Effector memory CD4-positive, alpha-beta T cell (primary cell): ENCODE data around the gene CAMKV.
A peak's percentile ranks its signal among the peaks of the same experiment; 100 is the strongest.
"Not testable (repeated sequence)": the region's sequence is repeated elsewhere in the genome, so short reads cannot be mapped to it uniquely, and the experiment has no call there.

ENCODE experiments used
- DNase-seq, 3 donors: peaks; one replicate each; pipeline ENCODE4 v3.0.0-alpha.2; 2020
- H3K27ac ChIP-seq: 2 replicates; pipeline ENCODE4 v1.7.0; 2013; ENCODE audit warnings: mild to moderate bottlenecking, low read length, moderate library complexity; ENCODE audit not compliant: insufficient read depth, poor library complexity, severe bottlenecking
- H3K27me3 ChIP-seq: replicated peaks from 2 replicates; pipeline ENCODE4 v1.7.0; 2013; ENCODE audit warnings: mild to moderate bottlenecking, low read length; ENCODE audit not compliant: insufficient read depth, control insufficient read depth, poor library complexity, severe bottlenecking
- H3K36me3 ChIP-seq: 2 replicates; pipeline ENCODE4 v1.7.0; 2013; ENCODE audit warnings: mild to moderate bottlenecking, low read length, moderate library complexity; ENCODE audit not compliant: control insufficient read depth, insufficient read depth
- H3K4me1 ChIP-seq: 2 replicates; pipeline ENCODE4 v1.7.0; 2013; ENCODE audit warnings: low read length, mild to moderate bottlenecking; ENCODE audit not compliant: control insufficient read depth, insufficient read depth, poor library complexity, severe bottlenecking
- H3K4me3 ChIP-seq: 2 replicates; pipeline ENCODE4 v1.7.0; 2013; ENCODE audit warnings: low read length, low read depth, mild to moderate bottlenecking; ENCODE audit not compliant: insufficient read depth, poor library complexity, severe bottlenecking
- H3K9me3 ChIP-seq: 2 replicates; pipeline ENCODE4 v1.7.0; 2013; ENCODE audit warnings: mild to moderate bottlenecking, low read length, moderate library complexity; ENCODE audit not compliant: control insufficient read depth
- total RNA-seq, 3 donors: gene quantifications; one replicate each; lab custom pipeline; 2026; lab: John Stamatoyannopoulos, UW

The CAMKV gene, protein sequence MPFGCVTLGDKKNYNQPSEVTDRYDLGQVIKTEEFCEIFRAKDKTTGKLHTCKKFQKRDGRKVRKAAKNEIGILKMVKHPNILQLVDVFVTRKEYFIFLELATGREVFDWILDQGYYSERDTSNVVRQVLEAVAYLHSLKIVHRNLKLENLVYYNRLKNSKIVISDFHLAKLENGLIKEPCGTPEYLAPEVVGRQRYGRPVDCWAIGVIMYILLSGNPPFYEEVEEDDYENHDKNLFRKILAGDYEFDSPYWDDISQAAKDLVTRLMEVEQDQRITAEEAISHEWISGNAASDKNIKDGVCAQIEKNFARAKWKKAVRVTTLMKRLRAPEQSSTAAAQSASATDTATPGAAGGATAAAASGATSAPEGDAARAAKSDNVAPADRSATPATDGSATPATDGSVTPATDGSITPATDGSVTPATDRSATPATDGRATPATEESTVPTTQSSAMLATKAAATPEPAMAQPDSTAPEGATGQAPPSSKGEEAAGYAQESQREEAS
- total RNA-seq, result 0 to 0.19 (median 0) reads per million in 3 donors

- Histone ChIP-seq H3K4me3 (peak within 1 kb of the TSS; percentile 43), H3K27me3 (peaks cover 27% of the 10 kb centered on the region)
- no peak for DNase-seq
Measured at GRCh38 chr3:49869525-49870126, at the start of gene CAMKV. TSS of gene CAMKV (minus strand) at chr3:49869906. CDS start at chr3:49862388, 7,518 bp downstream.

GRCh38 chr3:49917806-49918590, 48.3 kb upstream of the CAMKV start:
- not testable (repeated sequence) for H3K27ac ChIP-seq, H3K36me3 ChIP-seq, H3K4me1 ChIP-seq, H3K4me3 ChIP-seq, H3K9me3 ChIP-seq, H3K27me3 ChIP-seq, DNase-seq

More at GRCh38 chr3:49869525-49870126, at the start of gene CAMKV:
- Histone ChIP-seq H3K4me1 (peaks cover 16% of the 10 kb centered on the region), H3K9me3 (no peaks in the 10 kb centered on the region), H3K36me3 (no peaks in the 10 kb centered on the region), H3K27ac (no peak within 1 kb of the TSS)

GRCh38 chr3:49916686-49917085, 47.0 kb upstream of the CAMKV start:
- Histone ChIP-seq H3K9me3 (no peaks in the 10 kb centered on the region), H3K4me1 (no peaks in the 10 kb centered on the region), H3K4me3 (no peak overlapping the region), H3K27me3 (no peaks in the 10 kb centered on the region), H3K27ac (no peak overlapping the region), H3K36me3 (peaks cover 11% of the 10 kb centered on the region)
- DNase-seq, result no peak

DNA sequence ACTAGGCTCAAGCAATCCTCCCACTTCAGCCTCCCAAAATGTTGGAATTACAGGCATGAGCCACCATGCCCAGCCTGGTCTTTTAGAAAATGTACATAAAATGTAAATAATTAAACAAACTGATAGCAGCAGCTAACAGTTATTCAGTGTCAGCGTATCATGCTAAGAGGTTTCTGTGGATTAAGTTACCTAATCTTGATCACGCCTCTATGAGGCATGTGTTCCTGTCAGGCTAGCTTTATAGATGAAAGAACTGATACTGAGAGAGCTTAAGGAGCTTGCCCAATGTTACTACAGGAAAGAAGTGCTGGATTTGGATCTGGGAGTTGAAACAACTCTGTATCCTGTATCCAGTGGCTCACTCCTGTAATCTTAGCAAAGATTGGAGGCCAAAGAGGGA, 45.2 kb upstream of the CAMKV start:
- DNase-seq, result no peak
- H3K36me3 ChIP-seq, result peaks cover 29% of the 10 kb centered on the region
- H3K9me3 ChIP-seq, result no peaks in the 10 kb centered on the region
- H3K27me3 ChIP-seq, result no peaks in the 10 kb centered on the region
- H3K27ac ChIP-seq, result no peak overlapping the region
- H3K4me1 ChIP-seq, result no peaks in the 10 kb centered on the region
- no peak overlapping the region for H3K4me3 ChIP-seq

DNA sequence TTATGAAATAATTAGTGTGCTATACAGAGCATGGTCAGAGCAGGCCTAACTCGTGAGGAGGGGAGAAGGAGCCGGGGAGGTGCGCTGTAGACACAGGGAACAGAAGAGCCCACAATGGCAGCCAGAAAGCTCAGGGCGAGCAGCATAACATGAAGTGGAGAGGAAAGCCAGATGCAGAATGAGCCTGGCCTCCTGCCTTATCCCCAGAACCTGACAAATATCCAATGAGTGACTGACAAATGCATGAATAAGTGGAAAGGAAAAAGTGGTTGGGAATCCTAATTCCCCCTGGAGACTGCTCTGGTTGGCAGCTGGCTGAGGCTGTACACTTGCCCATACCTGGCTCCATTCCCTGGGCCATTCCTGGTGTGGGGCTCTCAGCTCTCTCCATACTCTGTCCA, 43.2 kb upstream of the CAMKV start:
- H3K27ac ChIP-seq, result no peak overlapping the region
- H3K36me3 ChIP-seq, result peaks cover 44% of the 10 kb centered on the region
- H3K9me3 ChIP-seq, result no peaks in the 10 kb centered on the region
- no peak overlapping the region for H3K4me3 ChIP-seq
- no peak for DNase-seq
- no peaks in the 10 kb centered on the region for H3K4me1 ChIP-seq
- no peaks in the 10 kb centered on the region for H3K27me3 ChIP-seq

GRCh38 chr3:49911611-49912010, 41.9 kb upstream of the CAMKV start:
- DNase-seq, result no peak
- Histone ChIP-seq H3K27me3 (no peaks in the 10 kb centered on the region), H3K9me3 (no peaks in the 10 kb centered on the region), H3K4me1 (peaks cover 1% of the 10 kb centered on the region), H3K27ac (no peak overlapping the region), H3K4me3 (no peak overlapping the region), H3K36me3 (peaks cover 44% of the 10 kb centered on the region)

GRCh38 chr3:49911124-49911420, 41.4 kb upstream of the CAMKV start:
- Histone ChIP-seq H3K4me3 (no peak overlapping the region), H3K4me1 (peaks cover 7% of the 10 kb centered on the region), H3K27me3 (no peaks in the 10 kb centered on the region), H3K36me3 (peaks cover 44% of the 10 kb centered on the region), H3K27ac (no peak overlapping the region), H3K9me3 (no peaks in the 10 kb centered on the region)
- no peak for DNase-seq

DNA sequence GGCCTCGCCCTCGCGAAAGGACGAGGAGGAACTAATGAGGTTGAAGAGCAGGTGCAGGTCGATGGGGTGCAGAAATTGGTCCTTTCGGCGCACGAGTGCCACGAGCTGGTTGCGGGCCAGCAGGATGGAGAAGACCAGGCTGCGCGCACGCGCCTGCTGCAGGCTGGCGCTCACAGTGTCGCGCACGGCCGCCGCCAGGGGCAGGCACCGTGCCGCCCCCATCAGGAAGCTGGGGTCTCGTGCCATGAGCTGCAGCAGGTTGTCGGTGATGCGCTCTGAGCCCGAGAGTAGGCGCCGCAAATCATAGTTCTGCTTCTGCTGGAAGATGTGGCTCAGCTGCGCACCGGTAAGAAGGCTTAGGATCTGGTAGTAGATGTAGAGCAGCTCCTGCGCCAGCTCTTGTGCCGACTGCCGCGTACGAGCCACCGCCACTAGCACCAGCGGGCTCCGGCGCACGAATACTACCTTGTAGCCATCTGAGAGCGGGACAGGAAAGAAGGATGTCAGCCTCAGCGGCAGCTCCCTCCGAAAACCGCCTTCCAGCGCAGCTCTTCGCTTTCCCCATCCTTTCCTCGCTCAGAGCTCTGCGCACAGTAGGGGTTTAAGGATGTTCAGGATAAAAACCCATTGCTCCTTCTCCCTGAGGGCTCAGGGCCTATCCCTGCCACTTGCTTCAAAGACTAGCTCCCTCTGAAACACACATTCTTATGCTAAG, 40.9 kb upstream of the CAMKV start:
- Histone ChIP-seq H3K4me3 (no peak overlapping the region), H3K4me1 (peaks cover 11% of the 10 kb centered on the region), H3K36me3 (peaks cover 44% of the 10 kb centered on the region), H3K27me3 (no peaks in the 10 kb centered on the region), H3K9me3 (no peaks in the 10 kb centered on the region), H3K27ac (no peak overlapping the region)
- no peak for DNase-seq

DNA sequence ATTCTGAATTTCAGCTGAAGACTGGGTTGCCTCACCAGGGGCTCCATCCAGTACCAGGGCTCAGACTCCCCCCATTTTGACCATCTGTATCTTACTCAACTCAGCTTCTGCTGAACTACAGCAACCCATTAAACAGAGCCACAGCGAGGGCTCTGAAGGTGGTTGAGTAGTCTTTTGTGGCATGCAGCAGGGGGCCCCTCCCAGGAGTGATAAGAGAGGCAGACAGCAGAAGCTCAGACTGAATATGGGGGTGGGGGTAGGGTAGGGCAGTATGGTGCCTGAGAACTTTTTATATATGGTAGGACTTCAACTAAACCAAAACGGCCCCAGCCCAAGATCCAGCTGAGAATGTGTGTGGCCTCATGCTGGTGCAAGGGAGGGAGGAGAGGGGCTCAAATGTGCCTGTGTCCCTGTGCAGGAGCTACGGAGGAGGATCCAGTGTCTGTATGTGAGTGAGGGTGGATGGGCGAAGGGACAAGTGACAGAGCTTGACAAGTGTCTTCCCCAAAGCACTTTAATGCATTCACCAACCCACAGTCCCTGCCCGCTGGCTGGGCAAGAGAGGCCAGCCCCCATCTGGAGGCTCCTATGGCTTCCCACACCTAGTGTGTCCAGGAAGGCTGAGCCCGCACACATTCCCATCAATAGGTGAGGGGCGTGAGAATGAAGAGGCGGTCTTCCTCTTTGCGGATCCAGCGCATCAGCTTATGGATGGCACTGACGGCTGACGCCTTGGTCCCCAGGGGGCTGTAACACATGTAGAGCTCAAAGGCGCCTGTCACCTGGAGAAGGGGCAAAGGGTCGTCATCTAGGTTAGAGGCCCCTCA, 38.9 kb upstream of the CAMKV start:
- peaks cover 24% of the 10 kb centered on the region for H3K4me1 ChIP-seq
- H3K27ac ChIP-seq, result no peak overlapping the region
- no peaks in the 10 kb centered on the region for H3K27me3 ChIP-seq
- H3K9me3 ChIP-seq, result no peaks in the 10 kb centered on the region
- no peak overlapping the region for H3K4me3 ChIP-seq
- no peak for DNase-seq
- peaks cover 44% of the 10 kb centered on the region for H3K36me3 ChIP-seq
